Type B pancreatic cell (in vitro differentiated cells): ENCODE measurements around the gene CTDNEP1. TPM values are rescaled to one million over a fixed set of nuclear protein-coding genes. Genes with fewer than 3 reads are reported as not detected.

Experiments
- DNase-seq: peaks from one replicate; pipeline ENCODE4 v3.0.0; 2021; ENCODE audit warnings: mixed read lengths; ENCODE audit not compliant: unreplicated experiment; ENCODE audit errors: extremely low spot score
- H3K27ac Mint-ChIP-seq: 2 replicates; pipeline ENCODE4 v1.8.0; 2021; ENCODE audit warnings: mild to moderate bottlenecking, mixed read lengths
- H3K27me3 Mint-ChIP-seq: 2 replicates; pipeline ENCODE4 v1.8.0; 2021; ENCODE audit warnings: mixed read lengths
- H3K36me3 Mint-ChIP-seq: 2 replicates; pipeline ENCODE4 v1.8.0; 2021; ENCODE audit warnings: mixed read lengths
- H3K4me1 Mint-ChIP-seq: one replicate; pipeline ENCODE4 v1.8.0; 2021; ENCODE audit warnings: mixed read lengths; ENCODE audit not compliant: unreplicated experiment
- H3K4me3 Mint-ChIP-seq: 2 replicates; pipeline ENCODE4 v1.8.0; 2021; ENCODE audit warnings: mild to moderate bottlenecking, mixed read lengths
- H3K9me3 Mint-ChIP-seq: 2 replicates; pipeline ENCODE4 v1.8.0; 2021; ENCODE audit warnings: mixed read lengths
- total RNA-seq: library from RNA; stranded (reverse); gene quantifications from 2 replicates; pipeline ENCODE4 v1.2.1, GENCODE V29; 2021; ENCODE audit warnings: low replicate concordance
- TF ChIP-seq, protein P1 (sequence below): fragments of 200-600 bp; sonication (generic); conservative IDR thresholded peaks from 2 replicates; pipeline ENCODE4 v1.5.0; 2021; ENCODE audit warnings: antibody characterized with exemption, mild to moderate bottlenecking

CTDNEP1 gene
- total RNA-seq, 1 donor from 2014 or later, result 138 TPM

DNA sequence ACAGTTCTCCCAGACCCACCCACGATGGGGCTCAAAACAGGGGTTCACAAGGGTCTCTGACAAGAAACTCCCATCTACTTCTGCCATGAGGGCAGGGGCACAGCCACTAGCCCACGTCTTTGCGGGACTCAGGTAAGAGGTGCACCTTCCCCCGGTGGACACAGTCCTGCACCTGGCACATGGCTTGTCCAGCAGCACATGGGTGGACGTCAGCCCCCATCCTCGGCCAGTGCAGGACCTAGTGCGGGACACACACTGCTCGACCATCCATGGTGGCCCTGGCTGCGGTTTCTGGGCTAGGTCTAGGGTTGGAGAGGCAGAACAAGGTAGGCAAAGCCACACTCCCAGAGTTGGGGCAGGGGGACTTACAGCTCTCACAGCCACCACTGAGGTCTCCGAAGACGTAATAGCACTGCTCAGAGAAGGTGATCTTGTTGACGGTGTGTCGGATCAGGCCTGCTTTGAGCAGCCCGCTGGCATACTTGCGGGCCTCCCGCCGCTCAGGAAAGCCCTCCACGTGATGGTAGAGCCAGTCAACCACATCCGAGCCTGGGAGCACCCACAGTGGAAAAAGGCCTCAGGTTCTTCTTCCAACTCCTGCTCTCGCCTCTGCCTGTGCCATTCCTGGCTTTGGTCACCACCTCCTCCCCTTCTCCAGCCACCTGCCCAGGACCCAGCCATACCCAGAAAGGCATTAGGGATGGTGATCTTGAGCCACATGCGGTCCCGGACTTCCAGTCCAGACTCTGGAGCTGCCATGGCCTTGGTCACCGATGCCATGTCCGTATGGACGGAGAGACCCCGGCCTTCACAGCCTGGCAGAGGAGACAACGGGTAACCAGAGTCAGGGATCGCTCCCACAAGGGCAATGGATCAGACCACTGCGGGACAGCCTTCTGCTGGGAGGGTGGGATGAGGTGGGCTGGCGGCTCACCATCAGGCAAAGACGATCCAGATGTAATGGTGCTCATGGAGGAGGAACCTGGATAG lies 24.5 kb downstream of the CTDNEP1 start:
- Mint-ChIP-seq H3K27me3 (no peaks in the 10 kb centered on the region), H3K4me1 (peaks cover 2% of the 10 kb centered on the region), H3K9me3 (no peaks in the 10 kb centered on the region), H3K36me3 (peaks cover 25% of the 10 kb centered on the region), H3K4me3 (no peak overlapping the region), H3K27ac (no peak overlapping the region)
- no peak for DNase-seq
- TF ChIP-seq, protein P1, sequence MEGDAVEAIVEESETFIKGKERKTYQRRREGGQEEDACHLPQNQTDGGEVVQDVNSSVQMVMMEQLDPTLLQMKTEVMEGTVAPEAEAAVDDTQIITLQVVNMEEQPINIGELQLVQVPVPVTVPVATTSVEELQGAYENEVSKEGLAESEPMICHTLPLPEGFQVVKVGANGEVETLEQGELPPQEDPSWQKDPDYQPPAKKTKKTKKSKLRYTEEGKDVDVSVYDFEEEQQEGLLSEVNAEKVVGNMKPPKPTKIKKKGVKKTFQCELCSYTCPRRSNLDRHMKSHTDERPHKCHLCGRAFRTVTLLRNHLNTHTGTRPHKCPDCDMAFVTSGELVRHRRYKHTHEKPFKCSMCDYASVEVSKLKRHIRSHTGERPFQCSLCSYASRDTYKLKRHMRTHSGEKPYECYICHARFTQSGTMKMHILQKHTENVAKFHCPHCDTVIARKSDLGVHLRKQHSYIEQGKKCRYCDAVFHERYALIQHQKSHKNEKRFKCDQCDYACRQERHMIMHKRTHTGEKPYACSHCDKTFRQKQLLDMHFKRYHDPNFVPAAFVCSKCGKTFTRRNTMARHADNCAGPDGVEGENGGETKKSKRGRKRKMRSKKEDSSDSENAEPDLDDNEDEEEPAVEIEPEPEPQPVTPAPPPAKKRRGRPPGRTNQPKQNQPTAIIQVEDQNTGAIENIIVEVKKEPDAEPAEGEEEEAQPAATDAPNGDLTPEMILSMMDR, result no peak

DNA sequence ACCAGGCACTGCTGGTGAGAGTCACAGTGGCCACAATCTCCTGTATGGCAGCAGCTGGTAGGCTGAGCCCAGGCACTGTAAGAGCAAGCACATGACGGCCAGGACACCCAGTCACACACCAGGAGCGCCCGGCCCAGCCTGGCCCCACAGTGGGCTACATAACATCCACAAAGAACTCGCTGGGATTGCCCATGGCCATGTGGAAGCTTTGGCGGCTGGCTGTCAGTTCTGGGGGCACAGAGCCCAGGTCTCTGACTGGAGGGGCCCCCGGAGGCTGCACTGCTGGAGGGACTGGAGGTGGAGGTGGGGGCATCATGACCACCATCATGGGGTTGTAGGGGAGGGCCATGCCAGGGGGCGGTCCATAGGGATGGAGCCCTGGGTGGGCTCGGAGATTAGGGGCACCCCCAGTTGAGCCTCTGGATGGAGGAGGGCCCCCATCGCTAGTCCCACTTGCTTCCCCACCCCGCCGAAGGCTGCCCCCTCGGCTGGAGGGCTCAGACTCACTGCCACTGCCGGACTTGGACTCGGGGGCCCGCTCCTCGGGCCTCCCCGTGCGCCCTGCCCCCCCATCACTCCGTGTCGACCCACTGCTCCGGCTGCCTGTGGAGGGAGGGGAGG lies 25.7 kb downstream of the CTDNEP1 start:
- no peak for DNase-seq

DNA sequence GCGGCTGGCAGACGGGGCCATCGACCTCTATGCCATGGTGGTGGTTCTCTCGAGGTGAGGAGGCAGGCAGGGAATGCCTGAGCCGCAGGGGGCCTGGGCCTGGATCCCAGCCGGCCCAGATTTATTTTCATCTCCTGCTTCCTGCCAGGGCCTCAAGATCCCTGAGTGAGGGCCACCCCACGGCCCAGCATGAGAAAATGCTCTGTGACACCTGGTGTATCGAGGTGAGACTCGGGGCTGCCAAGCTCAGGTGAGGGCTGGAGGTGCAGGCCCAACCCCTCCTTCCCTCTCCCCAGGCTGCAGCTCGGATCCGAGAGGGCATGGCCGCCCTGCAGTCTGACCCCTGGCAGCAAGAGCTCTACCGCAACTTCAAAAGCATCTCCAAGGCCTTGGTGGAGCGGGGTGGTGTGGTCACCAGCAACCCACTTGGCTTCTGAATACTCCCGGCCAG lies 26.8 kb downstream of the CTDNEP1 start:
- Mint-ChIP-seq H3K4me1 (peaks cover 12% of the 10 kb centered on the region), H3K36me3 (peaks cover 20% of the 10 kb centered on the region), H3K27ac (no peak overlapping the region), H3K9me3 (no peaks in the 10 kb centered on the region), H3K27me3 (no peaks in the 10 kb centered on the region), H3K4me3 (no peak overlapping the region)
- DNase-seq, result no peak
- TF ChIP-seq, protein P1, result no peak

More for the DNA sequence above, 25.7 kb downstream of the CTDNEP1 start:
- Mint-ChIP-seq H3K27me3 (no peaks in the 10 kb centered on the region), H3K4me1 (peaks cover 7% of the 10 kb centered on the region), H3K36me3 (peaks cover 21% of the 10 kb centered on the region), H3K4me3 (no peak overlapping the region), H3K9me3 (no peaks in the 10 kb centered on the region), H3K27ac (no peak overlapping the region)
- TF ChIP-seq, protein P1, result no peak

DNA sequence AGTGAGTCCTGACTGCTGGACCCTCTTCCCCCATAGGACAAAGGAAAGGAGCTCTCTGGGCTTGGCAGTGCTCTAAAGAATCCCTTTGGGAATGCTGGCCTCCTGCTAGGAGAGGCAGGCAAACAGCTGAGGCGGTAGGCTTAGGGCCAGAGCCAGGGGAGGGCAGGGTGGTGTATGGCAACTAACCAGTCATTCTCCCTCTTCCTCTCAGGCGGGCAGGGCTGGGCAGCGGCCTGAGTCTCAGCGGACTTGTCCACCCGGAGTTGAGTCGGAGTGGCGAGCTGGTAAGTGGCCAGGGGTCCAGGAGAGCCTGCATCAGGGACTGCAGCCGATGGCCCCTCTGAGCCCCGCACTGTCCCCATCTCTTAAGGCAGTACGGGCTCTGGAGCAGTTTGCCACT lies 27.4 kb downstream of the CTDNEP1 start:
- no peak for DNase-seq
- H3K27ac Mint-ChIP-seq, result peak overlapping the region; percentile 72
- peaks cover 18% of the 10 kb centered on the region for H3K4me1 Mint-ChIP-seq
- H3K4me3 Mint-ChIP-seq, result peak overlapping the region; percentile 3
- no peaks in the 10 kb centered on the region for H3K27me3 Mint-ChIP-seq
- peaks cover 15% of the 10 kb centered on the region for H3K36me3 Mint-ChIP-seq
- H3K9me3 Mint-ChIP-seq, result no peaks in the 10 kb centered on the region
- TF ChIP-seq, protein P1, result no peak

DNA sequence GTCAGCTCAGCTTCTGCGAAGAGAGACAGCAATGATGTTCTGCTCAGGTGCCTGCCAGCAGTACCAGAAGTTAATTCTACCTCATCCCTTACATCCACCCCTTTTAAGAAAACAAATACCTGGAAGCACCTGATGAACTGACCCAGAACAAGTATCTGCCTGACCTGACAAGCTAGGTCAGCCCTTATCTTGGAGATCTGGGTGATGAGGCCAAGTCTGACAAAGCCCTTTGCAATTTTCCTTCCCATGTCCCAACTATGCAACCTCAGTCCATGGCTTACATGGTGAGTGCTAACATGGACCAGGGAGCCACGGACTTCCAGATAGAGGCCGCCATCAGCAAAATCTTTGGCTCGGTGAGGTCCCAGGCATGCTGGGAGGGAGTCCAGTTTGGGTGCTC lies 28.2 kb downstream of the CTDNEP1 start:
- H3K27me3 Mint-ChIP-seq, result no peaks in the 10 kb centered on the region
- peak overlapping the region; percentile 72 for H3K27ac Mint-ChIP-seq
- no peak overlapping the region for H3K4me3 Mint-ChIP-seq
- DNase-seq, result no peak
- H3K9me3 Mint-ChIP-seq, result no peaks in the 10 kb centered on the region
- peaks cover 13% of the 10 kb centered on the region for H3K36me3 Mint-ChIP-seq
- peaks cover 23% of the 10 kb centered on the region for H3K4me1 Mint-ChIP-seq
- TF ChIP-seq, protein P1, result no peak
